Fibroblast of lung (primary cell): ENCODE data around the gene ANKRD34B.

Experiments
- CTCF ChIP-seq, 2 donors: IDR thresholded peaks in 1 of 2; conservative IDR thresholded peaks in 1 of 2; 1 replicate in 1 of 2; 2 replicates in 1 of 2; pipeline ENCODE4 v1.5.1; 2011 to 2012; ENCODE audit warnings: low read length in 2 of 2, control low read depth in 1 of 2, inconsistent platforms in 1 of 2, low read depth in 1 of 2, mild to moderate bottlenecking in 1 of 2
- EZH2 ChIP-seq: IDR thresholded peaks from 2 replicates; pipeline ENCODE4 v1.5.1; 2012; ENCODE audit warnings: low read length, control low read depth, mild to moderate bottlenecking; ENCODE audit errors: missing control alignments

GRCh38 chr5:80619086-80619485 is 49.0 kb upstream of the ANKRD34B start:
- TF ChIP-seq CTCF (conservative IDR thresholded peaks at IDR 0.05 in 1 of 2, IDR thresholded peaks at IDR 0.05 in 1 of 2; ENCODE audit: low read depth in 1 of 2, low read length in 2 of 2) (no peak), EZH2 (no peak)
